ENCODE results near the gene ESRP2. TPM values are rescaled to one million over a fixed set of nuclear protein-coding genes. Genes with fewer than 3 reads are reported as not detected.
A peak's percentile ranks its signal among the peaks of the same experiment; 100 is the strongest.

Gene ESRP2
- total and polyA plus RNA-seq, 5 donors from 2014 or later, result 0.10 to 0.99 (median 0.33) TPM; not detected in 1

DNA sequence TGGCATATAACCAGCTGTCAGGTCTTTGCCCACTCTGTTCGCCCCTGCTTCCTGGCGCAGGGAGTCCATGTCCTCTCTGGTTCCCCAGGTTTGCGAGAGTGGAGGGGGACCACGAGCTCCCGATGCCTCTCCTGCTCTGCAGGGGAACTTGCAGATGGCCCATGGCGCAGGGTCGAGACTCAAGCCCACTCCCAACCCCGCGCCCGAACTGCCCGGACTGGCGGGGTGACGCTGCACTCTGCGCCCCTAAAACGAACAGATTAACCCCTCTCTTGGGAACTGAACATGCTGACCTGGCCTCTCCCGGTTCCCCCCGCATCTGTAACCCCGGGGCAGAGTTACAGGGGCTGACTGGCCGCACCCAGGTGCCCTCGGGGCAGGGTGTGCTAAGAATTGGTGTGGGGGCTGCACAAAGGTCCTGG, 8.6 kb upstream of the ESRP2 start:
- Mint-ChIP-seq H3K4me3 (peak overlapping the region; percentile 94 to 98 (median 97)), H3K36me3 (peaks cover 2% of the 10 kb centered on the region), H3K27me3 (no peaks in the 10 kb centered on the region), H3K9me3 (no peaks in the 10 kb centered on the region), H3K27ac (peak overlapping the region in 2 of 3 donors; percentile 49 to 91), H3K4me1 (peaks cover 0 to 40% (median 23%) of the 10 kb centered on the region in 4 donors)
- peaks cover 4% of the 10 kb centered on the region for H3K36me3 ChIP-seq (ENCODE audit: control insufficient read depth, insufficient read depth, low read length)
- no peak for ATAC-seq (ENCODE audit: low read depth in 2 of 2)
- H3K27me3 ChIP-seq (ENCODE audit: control insufficient read depth, insufficient read depth, low read length), result no peaks in the 10 kb centered on the region
- H3K27ac ChIP-seq (ENCODE audit: insufficient read depth, low read length, poor library complexity, severe bottlenecking), result no peak overlapping the region
- H3K4me3 ChIP-seq (ENCODE audit: low read depth, low read length), result peak overlapping the region; percentile 81
- H3K4me1 ChIP-seq (ENCODE audit: control insufficient read depth, insufficient read depth, low read length, poor library complexity, severe bottlenecking), result peaks cover 28% of the 10 kb centered on the region
- no peaks in the 10 kb centered on the region for H3K9me3 ChIP-seq (ENCODE audit: control insufficient read depth in 2 of 2, low read length in 2 of 2)
- DNase-seq, result no peak

DNA sequence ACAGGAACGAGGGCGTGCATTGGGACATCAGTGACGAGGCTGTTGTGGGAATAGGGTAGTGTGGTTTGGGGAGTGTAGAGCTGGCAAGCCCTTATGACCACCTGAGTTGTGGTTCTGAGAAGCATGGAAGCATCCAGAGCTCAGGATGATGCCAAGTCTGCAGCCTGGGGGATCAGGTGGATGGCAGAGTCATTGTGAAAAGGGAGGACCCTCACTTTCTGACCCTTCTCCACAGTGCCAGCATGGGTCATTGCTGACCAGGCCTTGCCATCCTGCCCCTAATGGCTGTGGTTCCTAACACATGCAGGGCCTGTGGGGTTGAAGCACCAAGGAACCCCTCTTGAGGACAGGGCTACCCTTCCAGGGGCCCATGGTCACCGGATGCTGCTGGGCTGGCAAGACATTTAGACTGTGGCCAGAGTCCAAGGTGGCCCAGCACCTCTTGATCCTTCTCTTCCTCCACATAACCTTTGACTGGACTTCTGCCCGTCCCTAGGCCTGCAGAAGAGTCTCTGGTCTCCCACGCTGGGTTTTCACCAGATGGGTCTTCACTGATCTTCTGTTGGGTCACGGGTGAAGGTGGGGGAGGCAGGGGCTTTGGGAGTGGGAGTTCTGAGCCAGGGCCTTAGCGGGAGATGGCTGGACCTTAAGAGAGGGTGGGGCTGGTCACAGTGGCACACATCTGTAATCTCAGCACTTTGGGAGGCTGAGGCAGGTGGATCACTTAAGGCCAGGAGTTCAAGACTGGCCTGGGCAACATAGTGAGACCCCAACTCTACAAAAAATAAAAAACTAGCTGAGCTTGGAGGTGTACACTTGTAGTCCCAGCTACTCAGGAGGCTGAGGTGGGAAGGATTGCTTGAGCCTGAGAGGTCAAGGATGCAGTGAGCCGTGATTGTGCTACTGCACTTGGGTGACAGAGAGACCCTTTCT, 7.3 kb upstream of the ESRP2 start:
- H3K36me3 Mint-ChIP-seq, result peaks cover 2% of the 10 kb centered on the region
- H3K27me3 Mint-ChIP-seq, result no peaks in the 10 kb centered on the region
- H3K27ac ChIP-seq (ENCODE audit: insufficient read depth, low read length, poor library complexity, severe bottlenecking), result no peak overlapping the region
- no peaks in the 10 kb centered on the region for H3K36me3 ChIP-seq (ENCODE audit: control insufficient read depth, insufficient read depth, low read length)
- H3K4me1 ChIP-seq (ENCODE audit: control insufficient read depth, insufficient read depth, low read length, poor library complexity, severe bottlenecking), result peaks cover 35% of the 10 kb centered on the region
- H3K9me3 Mint-ChIP-seq, result no peaks in the 10 kb centered on the region
- DNase-seq, result no peak
- H3K27me3 ChIP-seq (ENCODE audit: control insufficient read depth, insufficient read depth, low read length), result no peaks in the 10 kb centered on the region
- no peak for ATAC-seq (ENCODE audit: low read depth in 2 of 2)
- H3K4me3 Mint-ChIP-seq, result peak overlapping the region; percentile 87 to 97 (median 96)
- peaks cover 0 to 49% (median 23%) of the 10 kb centered on the region in 4 donors for H3K4me1 Mint-ChIP-seq
- H3K9me3 ChIP-seq (ENCODE audit: control insufficient read depth in 2 of 2, low read length in 2 of 2), result no peaks in the 10 kb centered on the region
- H3K27ac Mint-ChIP-seq, result no peak overlapping the region
- no peak overlapping the region for H3K4me3 ChIP-seq (ENCODE audit: low read depth, low read length)

DNA sequence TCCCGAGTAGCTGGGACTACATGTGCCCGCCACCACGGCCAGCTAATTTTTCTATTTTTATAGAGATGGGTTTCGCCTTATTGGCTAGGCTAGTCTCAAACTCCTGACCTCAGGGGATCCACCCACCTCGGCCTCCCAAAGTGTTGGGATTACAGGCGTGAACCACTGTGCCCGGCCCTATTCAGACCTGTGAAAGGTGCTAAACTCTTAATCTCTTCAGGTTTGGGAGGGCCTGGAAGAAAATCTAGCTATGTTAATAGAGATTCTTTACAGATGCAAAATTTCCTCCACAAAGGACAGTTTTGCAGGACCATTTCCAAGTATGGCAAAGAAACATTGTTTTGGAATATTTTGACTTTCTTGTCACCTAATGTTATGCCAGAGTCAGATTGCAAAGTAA, 6.2 kb upstream of the ESRP2 start:
- no peaks in the 10 kb centered on the region for H3K9me3 ChIP-seq (ENCODE audit: control insufficient read depth in 2 of 2, low read length in 2 of 2)
- Mint-ChIP-seq H3K36me3 (peaks cover 2% of the 10 kb centered on the region), H3K4me1 (peaks cover 0 to 43% (median 22%) of the 10 kb centered on the region in 4 donors), H3K4me3 (peak overlapping the region in 2 of 4 donors; percentile 87 to 94), H3K9me3 (peaks cover 0 to 2% (median 0%) of the 10 kb centered on the region in 7 donors), H3K27ac (no peak overlapping the region), H3K27me3 (no peaks in the 10 kb centered on the region)
- no peak overlapping the region for H3K4me3 ChIP-seq (ENCODE audit: low read depth, low read length)
- DNase-seq (no peak), ATAC-seq (ENCODE audit: low read depth in 2 of 2) (no peak)
- H3K4me1 ChIP-seq (ENCODE audit: control insufficient read depth, insufficient read depth, low read length, poor library complexity, severe bottlenecking), result peaks cover 42% of the 10 kb centered on the region
- H3K36me3 ChIP-seq (ENCODE audit: control insufficient read depth, insufficient read depth, low read length), result no peaks in the 10 kb centered on the region
- H3K27ac ChIP-seq (ENCODE audit: insufficient read depth, low read length, poor library complexity, severe bottlenecking), result no peak overlapping the region
- H3K27me3 ChIP-seq (ENCODE audit: control insufficient read depth, insufficient read depth, low read length), result no peaks in the 10 kb centered on the region

DNA sequence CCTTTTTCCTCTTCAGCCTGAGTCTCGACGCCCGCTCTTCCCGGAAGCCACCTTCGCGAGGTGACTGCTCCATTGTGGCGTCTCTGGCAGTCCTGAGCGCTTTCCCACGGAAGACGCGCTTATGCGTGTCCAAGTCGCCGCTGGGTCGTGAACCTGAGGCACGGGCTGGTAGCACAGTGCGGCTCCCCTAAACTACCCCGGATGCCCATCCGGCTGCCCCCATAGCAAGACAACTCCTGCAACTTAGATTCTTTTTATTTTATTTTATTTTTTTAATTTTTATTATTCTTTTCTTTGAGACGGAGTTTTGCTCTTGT, 2.1 kb upstream of the ESRP2 start:
- peaks cover 32% of the 10 kb centered on the region for H3K4me1 ChIP-seq (ENCODE audit: control insufficient read depth, insufficient read depth, low read length, poor library complexity, severe bottlenecking)
- Mint-ChIP-seq H3K36me3 (no peaks in the 10 kb centered on the region), H3K9me3 (peaks cover 0 to 2% (median 0%) of the 10 kb centered on the region in 7 donors), H3K27ac (peak overlapping the region in 2 of 3 donors; percentile 86 to 94), H3K27me3 (no peaks in the 10 kb centered on the region), H3K4me3 (peak overlapping the region; percentile 96 to 98 (median 96)), H3K4me1 (peaks cover 0 to 32% (median 11%) of the 10 kb centered on the region in 4 donors)
- ATAC-seq (ENCODE audit: low read depth in 2 of 2) (peak; percentile 1 to 4), DNase-seq (no peak)
- H3K27me3 ChIP-seq (ENCODE audit: control insufficient read depth, insufficient read depth, low read length), result no peaks in the 10 kb centered on the region
- H3K4me3 ChIP-seq (ENCODE audit: low read depth, low read length), result peak overlapping the region; percentile 64
- H3K36me3 ChIP-seq (ENCODE audit: control insufficient read depth, insufficient read depth, low read length), result no peaks in the 10 kb centered on the region
- H3K9me3 ChIP-seq (ENCODE audit: control insufficient read depth in 2 of 2, low read length in 2 of 2), result no peaks in the 10 kb centered on the region
- H3K27ac ChIP-seq (ENCODE audit: insufficient read depth, low read length, poor library complexity, severe bottlenecking), result peak overlapping the region; percentile 66

DNA sequence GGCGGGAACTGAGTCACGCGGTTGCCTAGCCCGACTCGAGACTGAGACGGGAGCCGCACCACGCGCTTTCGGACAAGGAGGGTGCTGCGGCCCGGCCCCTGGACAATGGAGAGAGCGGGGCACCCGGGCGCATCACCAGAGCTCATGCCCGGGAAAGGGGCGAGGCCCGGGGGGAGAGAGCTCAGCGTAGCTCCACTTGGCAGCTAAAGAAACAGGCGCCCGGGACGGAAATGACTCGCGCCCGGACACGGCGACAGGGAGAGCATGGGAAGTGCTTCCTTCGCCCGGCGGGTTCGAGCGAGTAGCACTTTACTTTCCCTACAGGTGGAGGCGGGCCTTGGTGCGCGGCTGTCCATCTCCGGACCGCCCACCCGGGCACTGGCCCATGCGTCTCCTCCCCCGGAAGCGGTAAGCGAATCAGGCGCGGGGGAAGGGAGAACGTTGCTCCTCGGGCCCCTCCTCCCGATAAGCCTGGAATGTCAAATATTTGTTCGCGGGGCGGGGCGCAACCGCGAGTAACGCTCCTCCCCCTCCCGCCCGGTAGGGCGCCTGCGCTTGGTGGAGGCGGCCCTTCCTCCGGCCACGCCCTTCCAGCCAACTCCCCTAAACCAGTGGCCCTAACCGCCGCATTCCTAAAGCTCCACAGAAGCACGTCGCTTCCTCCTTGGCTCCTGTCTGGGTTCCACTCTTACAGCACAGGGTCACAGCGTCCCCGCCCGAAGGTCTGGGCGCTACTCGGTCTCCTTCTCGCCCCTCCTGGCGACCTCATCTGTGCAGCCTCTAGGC, 1.5 kb upstream of the ESRP2 start:
- H3K36me3 Mint-ChIP-seq, result no peaks in the 10 kb centered on the region
- ATAC-seq (ENCODE audit: low read depth in 2 of 2) (peak; percentile 64 to 65), DNase-seq (peak; percentile 81 to 92 (median 88))
- H3K4me1 Mint-ChIP-seq, result peaks cover 0 to 32% (median 11%) of the 10 kb centered on the region in 4 donors
- no peaks in the 10 kb centered on the region for H3K27me3 ChIP-seq (ENCODE audit: control insufficient read depth, insufficient read depth, low read length)
- H3K9me3 ChIP-seq (ENCODE audit: control insufficient read depth in 2 of 2, low read length in 2 of 2), result no peaks in the 10 kb centered on the region
- H3K4me1 ChIP-seq (ENCODE audit: control insufficient read depth, insufficient read depth, low read length, poor library complexity, severe bottlenecking), result peaks cover 32% of the 10 kb centered on the region
- H3K4me3 Mint-ChIP-seq, result peak overlapping the region; percentile 96 to 98 (median 96)
- H3K27me3 Mint-ChIP-seq, result no peaks in the 10 kb centered on the region
- peak overlapping the region in 2 of 3 donors; percentile 86 to 94 for H3K27ac Mint-ChIP-seq
- peak overlapping the region; percentile 66 for H3K27ac ChIP-seq (ENCODE audit: insufficient read depth, low read length, poor library complexity, severe bottlenecking)
- peaks cover 0 to 2% (median 0%) of the 10 kb centered on the region in 7 donors for H3K9me3 Mint-ChIP-seq
- H3K4me3 ChIP-seq (ENCODE audit: low read depth, low read length), result peak overlapping the region; percentile 64
- no peaks in the 10 kb centered on the region for H3K36me3 ChIP-seq (ENCODE audit: control insufficient read depth, insufficient read depth, low read length)

DNA sequence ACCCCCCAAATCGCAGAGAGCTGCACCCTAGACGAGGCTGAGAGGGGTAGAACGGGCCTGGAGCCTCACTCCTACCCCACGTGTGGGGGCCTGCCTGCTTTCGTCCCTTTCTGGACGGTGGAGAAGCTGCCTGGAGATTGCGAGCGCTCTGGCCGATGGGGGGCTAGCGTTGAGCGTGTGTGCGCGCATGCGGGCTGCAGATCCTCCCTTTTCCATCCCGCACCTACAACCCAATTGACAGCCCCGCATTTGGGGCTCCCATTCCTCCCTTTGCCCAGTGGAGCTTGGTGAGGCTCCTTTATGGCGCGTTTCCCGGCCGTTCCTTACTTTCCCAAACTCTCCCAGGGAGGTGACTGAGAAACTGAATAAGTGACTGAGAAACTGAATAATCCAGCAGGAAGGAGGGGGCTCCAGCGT, 907 bp upstream of the ESRP2 start:
- Histone ChIP-seq H3K27ac (ENCODE audit: insufficient read depth, low read length, poor library complexity, severe bottlenecking) (peak overlapping the region; percentile 66), H3K4me3 (ENCODE audit: low read depth, low read length) (peak overlapping the region; percentile 37), H3K36me3 (ENCODE audit: control insufficient read depth, insufficient read depth, low read length) (no peaks in the 10 kb centered on the region), H3K27me3 (ENCODE audit: control insufficient read depth, insufficient read depth, low read length) (no peaks in the 10 kb centered on the region), H3K4me1 (ENCODE audit: control insufficient read depth, insufficient read depth, low read length, poor library complexity, severe bottlenecking) (peaks cover 32% of the 10 kb centered on the region), H3K9me3 (ENCODE audit: control insufficient read depth in 2 of 2, low read length in 2 of 2) (no peaks in the 10 kb centered on the region)
- ATAC-seq (ENCODE audit: low read depth in 2 of 2) (no peak), DNase-seq (peak in 1 of 3 donors; percentile 18)
- Mint-ChIP-seq H3K9me3 (peaks cover 0 to 2% (median 0%) of the 10 kb centered on the region in 7 donors), H3K27ac (peak overlapping the region; percentile 66 to 94 (median 82)), H3K4me1 (peaks cover 0 to 32% (median 11%) of the 10 kb centered on the region in 4 donors), H3K27me3 (no peaks in the 10 kb centered on the region), H3K36me3 (no peaks in the 10 kb centered on the region), H3K4me3 (peak overlapping the region; percentile 96 to 98 (median 96))

DNA sequence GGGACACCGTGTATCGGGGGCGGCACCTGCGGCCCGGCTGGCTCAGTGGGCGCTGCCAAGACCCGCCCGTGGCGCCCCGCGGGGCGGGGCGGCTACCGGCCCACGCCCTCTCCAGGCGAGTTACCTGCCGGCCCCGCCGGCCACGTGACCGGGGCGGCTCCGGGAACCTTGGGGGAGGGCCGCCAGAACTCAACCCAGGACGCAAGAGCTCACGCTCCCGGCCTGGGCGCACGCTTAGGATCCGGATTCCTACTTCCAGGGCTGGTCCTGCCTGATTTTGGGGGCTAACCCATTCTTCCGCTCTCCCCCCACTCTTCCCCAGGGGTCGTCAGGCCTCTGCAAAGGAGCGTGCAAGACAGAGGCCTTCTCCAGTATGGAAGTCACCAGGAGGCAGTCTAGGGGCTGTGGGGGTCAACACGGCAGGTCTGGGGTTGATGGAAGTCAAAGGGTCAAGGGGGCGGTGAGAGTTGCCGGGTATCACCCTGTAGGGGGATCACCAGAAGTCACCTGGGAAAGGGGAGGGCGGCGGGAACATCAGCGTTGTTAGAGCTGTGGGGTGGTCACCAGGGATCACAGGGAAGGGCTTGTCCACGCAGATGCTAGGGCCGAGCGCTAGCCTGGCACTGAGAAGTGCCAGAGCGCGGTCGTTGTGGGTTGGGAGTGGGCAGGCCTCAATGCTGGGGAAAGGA, 354 bp upstream of the ESRP2 start:
- Mint-ChIP-seq H3K9me3 (peaks cover 0 to 2% (median 0%) of the 10 kb centered on the region in 7 donors), H3K36me3 (no peaks in the 10 kb centered on the region), H3K4me3 (peak overlapping the region; percentile 96 to 98 (median 96)), H3K27ac (peak overlapping the region; percentile 34 to 94 (median 82)), H3K27me3 (no peaks in the 10 kb centered on the region), H3K4me1 (peaks cover 0 to 32% (median 11%) of the 10 kb centered on the region in 4 donors)
- H3K27ac ChIP-seq (ENCODE audit: insufficient read depth, low read length, poor library complexity, severe bottlenecking), result peak overlapping the region; percentile 66
- H3K36me3 ChIP-seq (ENCODE audit: control insufficient read depth, insufficient read depth, low read length), result no peaks in the 10 kb centered on the region
- H3K4me3 ChIP-seq (ENCODE audit: low read depth, low read length), result no peak overlapping the region
- H3K4me1 ChIP-seq (ENCODE audit: control insufficient read depth, insufficient read depth, low read length, poor library complexity, severe bottlenecking), result peaks cover 32% of the 10 kb centered on the region
- DNase-seq, result peak; percentile 45 to 57 (median 46)
- H3K27me3 ChIP-seq (ENCODE audit: control insufficient read depth, insufficient read depth, low read length), result no peaks in the 10 kb centered on the region
- ATAC-seq (ENCODE audit: low read depth in 2 of 2), result peak in 1 of 2 donors; percentile 5
- H3K9me3 ChIP-seq (ENCODE audit: control insufficient read depth in 2 of 2, low read length in 2 of 2), result no peaks in the 10 kb centered on the region

Data from CD4-positive, CD25-positive, alpha-beta regulatory T cell (primary cell).